ENCODE data around the gene SYTL4. TPM values are rescaled to one million over a fixed set of nuclear protein-coding genes. Genes with fewer than 3 reads are reported as not detected.

The SYTL4 gene
- total RNA-seq, 1 experiment from 2014 or later = 4.1 TPM

DNA sequence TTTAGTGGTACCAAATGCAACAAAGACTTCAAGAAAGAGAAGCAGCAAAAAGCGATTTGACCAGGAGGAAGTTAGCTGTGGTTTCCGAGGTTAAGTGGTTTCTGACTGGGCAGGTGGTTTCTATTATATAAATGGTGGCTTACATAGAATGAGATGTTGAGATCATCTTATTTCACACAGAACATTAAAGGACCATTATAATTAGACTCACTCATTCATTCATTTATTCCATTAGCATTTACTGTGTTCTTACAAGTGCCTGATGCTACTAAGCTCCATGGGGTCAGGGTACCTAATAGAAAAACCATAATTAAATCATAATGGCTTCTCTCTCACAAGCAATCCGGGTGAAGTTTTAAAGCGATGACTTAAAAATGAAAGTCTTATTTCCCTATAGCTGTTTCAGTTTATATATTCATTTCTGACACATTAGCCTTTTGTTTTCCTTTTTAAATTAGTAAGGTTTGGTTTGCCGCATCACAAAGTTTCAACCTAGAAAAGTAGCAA lies 105.9 kb downstream of the SYTL4 start:
- no peaks in the 10 kb centered on the region for H3K27me3 Mint-ChIP-seq (ENCODE audit: insufficient read depth, unreplicated experiment)
- no peaks in the 10 kb centered on the region for H3K4me1 ChIP-seq
- H3K36me3 Mint-ChIP-seq (ENCODE audit: insufficient read depth, unreplicated experiment) = peaks cover 28% of the 10 kb centered on the region
- H3K9me3 Mint-ChIP-seq (ENCODE audit: unreplicated experiment) = no peaks in the 10 kb centered on the region
- no peak for DNase-seq
- H3K4me3 Mint-ChIP-seq (ENCODE audit: unreplicated experiment) = no peak overlapping the region
- ChIA-PET CTCF (interaction anchor here (1.8 kb wide), 1 partner anchor 11 kb away, joined by 5 read pairs; no protein-coding TSS in a partner anchor), POLR2A (no interaction called here)
- no peaks in the 10 kb centered on the region for H3K27me3 ChIP-seq (replicated peaks; ENCODE audit: control insufficient read depth, insufficient read depth, low read length)
- no peaks in the 10 kb centered on the region for H3K36me3 ChIP-seq (ENCODE audit: control insufficient read depth, insufficient read depth, low read length)
- H3K4me3 ChIP-seq (ENCODE audit: low read depth, low read length) = no peak overlapping the region
- no peak overlapping the region for H3K27ac Mint-ChIP-seq (ENCODE audit: unreplicated experiment)
- H3K9me3 ChIP-seq = no peaks in the 10 kb centered on the region
- no TSS peak for BruUV-seq (replicated peaks)
- H3K4me1 Mint-ChIP-seq (ENCODE audit: low read depth, unreplicated experiment) = no peaks in the 10 kb centered on the region
- TF ChIP-seq, protein P1, sequence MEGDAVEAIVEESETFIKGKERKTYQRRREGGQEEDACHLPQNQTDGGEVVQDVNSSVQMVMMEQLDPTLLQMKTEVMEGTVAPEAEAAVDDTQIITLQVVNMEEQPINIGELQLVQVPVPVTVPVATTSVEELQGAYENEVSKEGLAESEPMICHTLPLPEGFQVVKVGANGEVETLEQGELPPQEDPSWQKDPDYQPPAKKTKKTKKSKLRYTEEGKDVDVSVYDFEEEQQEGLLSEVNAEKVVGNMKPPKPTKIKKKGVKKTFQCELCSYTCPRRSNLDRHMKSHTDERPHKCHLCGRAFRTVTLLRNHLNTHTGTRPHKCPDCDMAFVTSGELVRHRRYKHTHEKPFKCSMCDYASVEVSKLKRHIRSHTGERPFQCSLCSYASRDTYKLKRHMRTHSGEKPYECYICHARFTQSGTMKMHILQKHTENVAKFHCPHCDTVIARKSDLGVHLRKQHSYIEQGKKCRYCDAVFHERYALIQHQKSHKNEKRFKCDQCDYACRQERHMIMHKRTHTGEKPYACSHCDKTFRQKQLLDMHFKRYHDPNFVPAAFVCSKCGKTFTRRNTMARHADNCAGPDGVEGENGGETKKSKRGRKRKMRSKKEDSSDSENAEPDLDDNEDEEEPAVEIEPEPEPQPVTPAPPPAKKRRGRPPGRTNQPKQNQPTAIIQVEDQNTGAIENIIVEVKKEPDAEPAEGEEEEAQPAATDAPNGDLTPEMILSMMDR (IDR thresholded peaks at IDR 0.05; ENCODE audit: insufficient read depth in 1 of 2, low read depth in 1 of 2, low read length in 1 of 2, severe bottlenecking in 1 of 2, unreplicated experiment in 1 of 2) = no peak
- intact Hi-C loops (cut with micrococcal nuclease; ENCODE audit: unreplicated experiment) = no loop called here

Other genes with a start within 250 kb of the SYTL4 start
- not detected in 2 replicates for gene TNMD, start 147.2 kb downstream of the SYTL4 start, total RNA-seq (2022)
- gene TSPAN6, start 95.3 kb downstream of the SYTL4 start, total RNA-seq (2022) = 135 and 137 TPM in 2 replicates
- 3.6 and 5.3 TPM in 2 replicates for gene SRPX2, start 87.9 kb downstream of the SYTL4 start, total RNA-seq (2022)
- gene CSTF2, start 88.3 kb upstream of the SYTL4 start, total RNA-seq (2022) = 41.5 and 44.9 TPM in 2 replicates
- gene NOX1, start 142.2 kb upstream of the SYTL4 start, total RNA-seq (2022) = 13.2 and 15.7 TPM in 2 replicates
- 28.7 and 29.7 TPM in 2 replicates for gene XKRX, start 196.8 kb upstream of the SYTL4 start, total RNA-seq (2022)
- not detected in 2 replicates for gene ARL13A, start 237.6 kb upstream of the SYTL4 start, total RNA-seq (2022)

Data from Caco-2 (cell line).